Upper lobe of right lung (tissue), 1 donor: Measurements from ENCODE around the gene ZNF215. TPM values are rescaled to one million over a fixed set of nuclear protein-coding genes. Genes with fewer than 3 reads are reported as not detected.

Experiments
- ATAC-seq: fragments of 200-7000 bp; cut with Tn5 transposase; one replicate; pipeline ENCODE4 v1.9.1; 2020; ENCODE audit warnings: mild to moderate bottlenecking, moderate library complexity
- DNase-seq: peaks from one replicate; pipeline ENCODE4 v3.0.0-alpha.2; 2020
- H3K27ac ChIP-seq: fragments of 200-600 bp; one replicate; pipeline ENCODE4 v1.8.0; 2022
- H3K27me3 ChIP-seq: fragments of 200-600 bp; one replicate; pipeline ENCODE4 v1.8.0; 2022; ENCODE audit warnings: mild to moderate bottlenecking
- H3K36me3 ChIP-seq: fragments of 200-600 bp; one replicate; pipeline ENCODE4 v1.8.0; 2022
- H3K4me1 ChIP-seq: fragments of 200-600 bp; one replicate; pipeline ENCODE4 v1.8.0; 2022
- H3K4me3 ChIP-seq: fragments of 200-600 bp; one replicate; pipeline ENCODE4 v1.8.0; 2022; ENCODE audit warnings: mild to moderate bottlenecking
- H3K9me3 ChIP-seq: fragments of 200-600 bp; one replicate; pipeline ENCODE4 v1.8.0; 2022
- CTCF ChIP-seq: fragments of 200-600 bp; IDR thresholded peaks from one replicate; pipeline ENCODE4 v1.8.0; 2022; ENCODE audit warnings: antibody characterized with exemption
- intact Hi-C: fragments of 100-400 bp; cut with DNase I; formaldehyde crosslinking; loops from one replicate; pipeline ENCODE4 v1.11.0; 2022
- total RNA-seq: library from RNA; stranded (reverse); fragmentation: NEBNext Ultra II Directional; extraction: Animal tissue kit (Norgen Biotek cat#: 25700); gene quantifications from one replicate; pipeline ENCODE4 v1.2.1, GENCODE V29; 2021
- donor health status: DM: no; HTN: yes; CAD: no; lungs with severe emphysema.

ZNF215 gene
- total RNA-seq, 1 donor from 2014 or later, result 2.4 TPM

GRCh38 chr11:6992457-6993417 lies 66.5 kb downstream of the ZNF215 start:
- Histone ChIP-seq H3K36me3 (no peaks in the 10 kb centered on the region), H3K4me1 (no peaks in the 10 kb centered on the region), H3K27me3 (no peaks in the 10 kb centered on the region), H3K4me3 (no peak overlapping the region), H3K27ac (no peak overlapping the region), H3K9me3 (no peaks in the 10 kb centered on the region)
- no peak for TF ChIP-seq CTCF
- DNase-seq (no peak), ATAC-seq (no peak)
- intact Hi-C loops, result no loop called here

- ATAC-seq (no peak), DNase-seq (no peak)
- H3K27ac ChIP-seq, result no peak overlapping the region
- H3K36me3 ChIP-seq, result no peaks in the 10 kb centered on the region
- no peaks in the 10 kb centered on the region for H3K27me3 ChIP-seq
- no peak overlapping the region for H3K4me3 ChIP-seq
- intact Hi-C loops, result no loop called here
- no peaks in the 10 kb centered on the region for H3K9me3 ChIP-seq
- no peaks in the 10 kb centered on the region for H3K4me1 ChIP-seq
- TF ChIP-seq CTCF, result no peak
Measured at GRCh38 chr11:6995703-6996102, 69.5 kb downstream of the ZNF215 start.

GRCh38 chr11:7004482-7004881 lies 78.3 kb downstream of the ZNF215 start:
- no peaks in the 10 kb centered on the region for H3K36me3 ChIP-seq
- intact Hi-C loops, result no loop called here
- no peak overlapping the region for H3K27ac ChIP-seq
- no peak overlapping the region for H3K4me3 ChIP-seq
- DNase-seq (no peak), ATAC-seq (peak; percentile 81)
- H3K4me1 ChIP-seq, result no peaks in the 10 kb centered on the region
- no peak for TF ChIP-seq CTCF
- H3K27me3 ChIP-seq, result no peaks in the 10 kb centered on the region
- no peaks in the 10 kb centered on the region for H3K9me3 ChIP-seq

Other genes starting within 250 kb of the ZNF215 start
- 35.1 TPM for gene MRPL17, start 243.1 kb upstream of the ZNF215 start, total RNA-seq
- gene OR2AG2, start 154.4 kb upstream of the ZNF215 start, total RNA-seq, result 0.14 TPM
- not detected for gene OR2AG1, start 143.4 kb upstream of the ZNF215 start, total RNA-seq
- not detected for gene OR6A2, start 126.7 kb upstream of the ZNF215 start, total RNA-seq
- gene OR10A5, start 80.7 kb upstream of the ZNF215 start, total RNA-seq, result not detected
- not detected for gene OR10A2, start 63.4 kb upstream of the ZNF215 start, total RNA-seq
- gene OR10A4, start 49.8 kb upstream of the ZNF215 start, total RNA-seq, result not detected
- gene OR2D2, start 33.9 kb upstream of the ZNF215 start, total RNA-seq, result not detected
- gene OR2D3, start 5.4 kb upstream of the ZNF215 start, total RNA-seq, result not detected
- 3.7 TPM for gene ZNF214, start 93.9 kb downstream of the ZNF215 start, total RNA-seq
- not detected for gene NLRP14, start 94.1 kb downstream of the ZNF215 start, total RNA-seq
- not detected for gene RBMXL2, start 162.6 kb downstream of the ZNF215 start, total RNA-seq